ENCODE measurements around the gene ROBO1. TPM values are rescaled to one million over a fixed set of nuclear protein-coding genes. Genes with fewer than 3 reads are reported as not detected.

ROBO1 gene
- total and polyA plus RNA-seq, 2 of the 8 experiments (the other 6 are each of a cell fraction or from before 2014, with no cell fraction given), result 51.4 to 91.0 TPM

DNA sequence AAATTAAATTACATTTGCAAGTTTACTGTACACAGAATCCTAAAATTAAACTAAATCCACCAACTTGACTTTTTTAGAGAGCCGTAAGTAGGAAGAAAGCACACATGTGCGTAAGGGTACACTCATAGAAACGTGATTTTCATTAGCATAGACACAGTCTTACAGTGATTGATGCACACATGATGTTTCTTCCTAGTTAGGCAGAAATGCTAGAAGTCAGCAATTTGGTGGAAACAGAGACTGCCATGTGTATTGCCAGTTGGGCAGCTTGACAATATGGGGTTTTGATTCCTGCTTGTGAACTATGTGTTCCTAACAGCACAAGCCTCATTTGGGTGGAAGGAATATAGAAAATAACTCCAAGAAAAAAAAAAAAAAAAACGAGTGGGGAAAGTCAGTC is 878.5 kb downstream of the ROBO1 start (continued):
- TF ChIP-seq JUN (IDR thresholded peaks at IDR 0.05; ENCODE audit: low read depth, low read length) (no peak), CTCF (IDR thresholded peaks at IDR 0.05; ENCODE audit: control extremely low read depth in 1 of 3, insufficient read depth in 1 of 3, low read depth in 1 of 3, low read length in 3 of 3) (no peak), TEAD4 (IDR thresholded peaks at IDR 0.05; ENCODE audit: low read depth, low read length) (no peak), FOSL1 (IDR thresholded peaks at IDR 0.05; ENCODE audit: insufficient read depth, low read depth, low read length) (no peak), NANOG (IDR thresholded peaks at IDR 0.05; ENCODE audit: insufficient read depth, low read depth, low read length, poor library complexity, severe bottlenecking) (no peak)
